Activated gamma-delta T cell (primary cell): ENCODE data around the gene GZMM.

Source experiments
- DNase-seq: peaks from one replicate; lab custom pipeline; 2025; lab: John Stamatoyannopoulos, UW

Gene GZMM

GRCh38 chr19:512547-513365 lies 31.1 kb upstream of the GZMM start:
- no peak for DNase-seq

DNA sequence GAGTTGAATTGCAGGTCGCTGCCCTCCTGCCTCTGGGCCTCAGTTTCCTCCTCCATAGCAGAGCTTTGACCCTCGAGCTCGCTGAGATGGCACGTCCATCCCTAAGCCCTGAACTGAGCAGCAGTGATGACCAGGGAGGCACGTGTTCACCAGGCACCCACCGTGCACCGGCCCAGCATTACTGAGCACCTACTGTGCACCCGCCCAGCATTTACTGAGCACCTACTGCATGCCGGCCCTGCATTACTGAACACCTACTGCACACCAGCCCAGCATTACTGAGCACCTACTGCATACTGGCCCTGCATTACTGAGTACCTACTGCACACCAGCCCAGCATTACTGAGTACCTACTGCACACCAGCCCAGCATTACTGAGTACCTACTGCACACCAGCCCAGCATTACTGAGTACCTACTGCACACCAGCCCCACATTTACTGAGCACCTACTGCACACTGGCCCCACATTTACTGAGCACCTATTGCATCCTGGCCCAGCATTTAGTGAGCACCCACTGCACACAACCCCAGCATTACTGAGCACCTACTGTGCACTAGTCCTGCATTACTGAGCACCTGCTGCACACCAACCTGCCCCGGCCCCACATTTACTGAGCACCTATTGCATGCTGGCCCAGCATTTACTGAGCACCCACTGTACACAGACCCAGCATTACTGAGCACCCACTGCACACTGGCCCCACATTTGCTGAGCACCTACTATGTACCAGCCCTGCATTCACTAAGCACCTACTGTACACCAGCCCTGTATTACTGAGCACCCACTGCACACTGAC lies 30.3 kb upstream of the GZMM start:
- DNase-seq, result no peak

DNA sequence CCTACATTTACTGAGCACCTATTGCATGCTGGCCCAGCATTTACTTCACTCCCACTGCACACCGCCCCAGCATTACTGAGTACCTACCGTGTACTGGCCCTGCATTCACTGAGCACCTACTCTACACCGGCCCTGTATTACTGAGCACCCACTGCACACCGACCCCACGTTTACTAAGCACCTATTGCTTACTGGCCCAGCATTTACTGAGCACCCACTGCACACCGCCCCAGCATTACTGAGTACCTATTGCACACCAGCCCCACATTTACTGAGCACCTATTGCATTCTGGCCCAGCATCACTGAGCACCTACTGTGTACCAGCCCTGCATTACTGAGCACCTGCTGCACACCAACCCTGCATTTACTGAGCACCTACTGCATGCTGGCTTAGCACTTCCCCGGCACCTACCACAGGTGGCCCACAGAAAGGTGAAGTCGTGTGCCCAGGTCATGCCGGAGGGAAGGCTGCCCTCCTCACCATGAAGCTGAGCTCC lies 29.6 kb upstream of the GZMM start:
- no peak for DNase-seq

GRCh38 chr19:517721-518597 lies 25.9 kb upstream of the GZMM start:
- DNase-seq, result no peak

- no peak for DNase-seq
Measured at GRCh38 chr19:518598-519231, 25.1 kb upstream of the GZMM start.

DNA sequence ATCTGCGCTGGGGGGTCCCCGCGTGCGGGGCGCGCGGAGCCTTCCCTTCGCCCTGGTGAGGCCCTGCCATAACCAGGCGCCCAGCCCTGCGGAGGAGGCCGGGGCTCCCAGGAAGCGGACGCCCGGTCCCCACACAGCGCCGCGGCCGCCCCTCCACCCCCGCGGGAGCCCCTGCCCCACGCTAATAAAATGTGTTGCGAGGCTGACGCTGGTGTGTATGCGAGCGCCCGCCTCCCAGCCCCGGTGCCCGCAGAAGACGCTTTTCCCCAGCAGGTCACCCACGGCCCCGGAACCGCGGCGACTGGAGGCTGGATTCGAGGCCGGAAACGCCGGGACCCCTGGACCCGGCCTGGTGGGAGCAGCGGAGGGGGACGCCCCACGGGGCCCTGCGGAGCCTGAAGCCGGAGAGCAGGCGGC lies 24.4 kb upstream of the GZMM start:
- no peak for DNase-seq

DNA sequence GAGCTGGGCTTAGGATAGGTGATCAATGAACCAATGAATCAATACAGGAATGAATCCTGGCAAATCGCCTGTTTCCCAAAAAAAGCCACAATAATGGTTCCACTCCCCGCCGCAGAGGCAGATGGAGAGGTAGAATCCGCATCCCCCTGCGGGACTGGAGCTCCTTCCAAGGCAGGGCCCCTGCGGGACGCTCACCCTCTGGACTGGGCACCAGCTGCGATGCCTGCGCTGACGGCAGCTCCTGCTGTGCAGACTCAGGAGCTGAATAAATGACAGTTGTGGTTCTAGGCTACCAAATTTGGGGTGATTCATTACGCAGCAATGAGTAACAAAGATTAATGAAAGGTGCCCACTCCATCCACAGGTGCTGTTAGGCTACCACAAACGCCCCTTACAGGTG lies 21.1 kb upstream of the GZMM start:
- DNase-seq, result no peak

GRCh38 chr19:524062-524674 lies 19.7 kb upstream of the GZMM start:
- DNase-seq, result no peak

- no peak for DNase-seq
Measured at GRCh38 chr19:525029-525428, 18.8 kb upstream of the GZMM start.

DNA sequence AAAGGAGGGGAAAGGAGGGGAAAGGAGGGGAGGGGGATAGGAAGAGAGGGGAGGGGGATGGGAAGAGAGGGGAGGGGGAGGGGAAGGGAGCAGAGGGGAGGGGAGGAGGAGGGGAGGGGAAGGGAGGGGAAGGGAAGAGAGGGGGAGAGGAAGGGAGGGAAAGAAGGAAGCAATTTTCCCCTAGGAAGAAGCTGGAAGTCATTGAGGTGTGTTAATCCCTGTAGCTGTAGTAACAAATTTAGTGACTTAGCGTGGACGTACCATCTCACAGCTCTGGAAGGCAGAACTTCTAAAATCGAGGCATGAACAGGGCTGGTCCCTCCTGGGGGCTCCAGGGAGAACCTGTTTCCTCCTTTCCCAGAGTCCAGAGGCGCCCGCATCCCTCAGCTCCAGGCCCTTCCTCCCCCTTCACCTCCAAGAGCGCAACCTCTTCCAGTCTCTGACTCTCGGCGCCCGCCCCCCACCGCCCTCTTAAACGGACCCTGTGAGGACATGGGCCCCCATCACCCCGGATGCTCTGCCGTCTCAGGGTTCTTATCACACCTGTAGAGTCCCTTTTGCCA lies 17.9 kb upstream of the GZMM start:
- no peak for DNase-seq

GRCh38 chr19:530134-531008 lies 13.5 kb upstream of the GZMM start:
- no peak for DNase-seq

DNA sequence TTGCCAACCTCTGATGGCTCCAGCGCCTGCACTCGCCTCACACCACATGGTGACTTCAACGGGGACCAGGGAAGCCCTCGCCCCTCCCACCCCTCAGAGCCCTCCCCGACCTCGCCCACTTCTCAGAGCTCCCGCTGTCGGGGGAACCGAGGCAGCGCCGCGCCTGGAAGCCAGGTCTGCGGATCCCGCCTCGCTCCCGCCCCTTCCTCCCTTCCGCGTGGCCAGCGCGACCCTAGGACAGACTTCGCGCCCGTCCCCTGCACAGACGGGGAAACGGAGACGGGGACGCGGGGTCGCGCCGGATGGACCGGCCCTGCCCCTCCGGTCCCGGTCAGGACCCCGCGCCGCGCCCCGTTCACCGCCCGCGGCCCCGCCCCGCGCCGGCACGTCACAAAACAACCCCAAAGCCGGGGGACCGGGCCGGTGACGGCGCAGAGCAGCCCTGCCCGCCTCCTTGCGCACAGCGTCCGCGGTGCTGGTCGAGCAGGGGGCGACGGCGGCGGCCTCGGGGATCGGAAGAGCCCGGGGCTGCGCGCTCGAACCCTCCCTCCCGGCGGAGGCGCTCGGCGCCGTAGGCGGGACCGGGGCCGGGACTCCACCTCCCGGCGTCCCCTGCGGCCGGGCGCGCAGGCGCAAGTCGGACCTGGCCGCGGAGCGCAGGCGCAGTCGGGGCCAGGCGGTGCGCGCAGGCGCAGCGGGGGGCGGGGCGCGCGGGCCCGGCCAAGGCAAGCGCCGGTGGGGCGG lies 12.7 kb upstream of the GZMM start:
- peak; percentile 80 for DNase-seq

DNA sequence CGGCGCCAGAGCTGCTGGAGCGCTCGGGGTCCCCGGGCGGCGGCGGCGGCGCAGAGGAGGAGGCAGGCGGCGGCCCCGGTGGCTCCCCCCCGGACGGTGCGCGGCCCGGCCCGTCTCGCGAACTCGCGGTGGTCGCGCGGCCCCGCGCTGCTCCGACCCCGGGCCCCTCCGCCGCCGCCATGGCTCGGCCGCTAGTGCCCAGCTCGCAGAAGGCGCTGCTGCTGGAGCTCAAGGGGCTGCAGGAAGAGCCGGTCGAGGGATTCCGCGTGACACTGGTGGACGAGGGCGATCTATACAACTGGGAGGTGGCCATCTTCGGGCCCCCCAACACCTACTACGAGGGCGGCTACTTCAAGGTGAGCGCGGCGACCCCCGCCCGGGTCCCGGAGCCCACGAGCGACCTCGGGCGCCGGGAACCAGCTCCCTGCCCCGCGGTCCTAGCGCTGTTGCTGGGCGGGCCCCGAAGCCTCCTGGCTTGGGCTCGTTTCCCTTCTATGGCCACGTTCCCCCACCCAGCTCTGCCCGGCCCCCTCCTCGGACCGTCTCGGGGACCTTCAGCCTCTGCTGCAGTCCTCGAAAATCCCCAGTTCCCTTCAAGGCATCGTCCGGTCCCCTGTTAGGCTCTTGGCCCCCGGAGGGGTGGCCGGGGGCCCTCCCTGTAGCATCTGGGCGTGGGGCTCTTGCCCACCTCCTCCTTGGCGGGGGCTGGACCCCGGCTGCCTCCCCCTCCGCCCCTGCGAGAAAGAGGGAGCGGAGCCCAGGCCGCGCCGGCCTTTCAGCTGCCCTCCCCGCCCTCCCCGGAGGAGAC lies 11.9 kb upstream of the GZMM start, which contains the start of gene CDC34:
Gene CDC34 (plus strand): TSS at position 8 of the 808 bp plus-strand sequence. CDS start 172 bp downstream, at position 180.
- DNase-seq, result no peak

GRCh38 chr19:532561-533363 lies 11.1 kb upstream of the GZMM start:
- DNase-seq, result no peak

DNA sequence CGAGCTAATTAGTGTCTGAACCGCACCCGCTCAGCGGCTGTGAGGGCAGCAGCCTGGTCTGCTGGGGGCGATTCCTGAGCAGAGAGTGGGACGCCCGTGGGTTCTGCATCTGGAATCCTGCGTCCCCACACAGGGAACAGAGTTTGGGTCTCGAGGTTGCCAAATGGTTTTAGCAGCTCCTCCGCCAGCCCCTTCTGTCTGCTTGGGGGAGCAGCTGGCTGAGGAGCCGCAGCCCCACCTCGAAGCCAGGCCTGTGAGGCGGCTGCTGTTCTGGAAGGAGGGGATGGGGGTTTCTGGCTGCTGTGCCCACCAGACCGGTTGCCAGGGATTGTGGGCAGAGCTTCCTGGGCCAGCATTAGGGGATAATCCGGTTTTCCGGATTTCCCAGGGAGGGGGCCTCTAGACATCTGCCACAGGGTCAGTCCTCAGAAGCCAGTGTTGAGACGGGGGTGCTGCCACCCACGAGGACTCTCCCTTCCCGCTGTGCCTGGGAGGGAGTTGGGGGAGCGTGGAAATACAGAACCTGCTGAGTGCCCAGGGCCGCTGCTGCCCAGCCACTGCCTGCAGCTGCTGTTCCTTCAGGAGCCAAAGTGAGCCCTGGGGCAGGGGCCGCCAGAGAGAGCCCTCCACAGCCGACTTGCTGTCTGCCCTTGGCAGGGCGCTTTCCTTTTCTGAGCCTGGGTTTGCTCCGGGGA lies 10.3 kb upstream of the GZMM start:
- no peak for DNase-seq

GRCh38 chr19:534088-534487 lies 9.8 kb upstream of the GZMM start:
- DNase-seq, result no peak
